ENCODE data around the gene MRPL18. TPM values are rescaled to one million over a fixed set of nuclear protein-coding genes. Genes with fewer than 3 reads are reported as not detected.

MRPL18 gene
- total RNA-seq, 1 experiment from 2014 or later: 95.2 TPM

DNA sequence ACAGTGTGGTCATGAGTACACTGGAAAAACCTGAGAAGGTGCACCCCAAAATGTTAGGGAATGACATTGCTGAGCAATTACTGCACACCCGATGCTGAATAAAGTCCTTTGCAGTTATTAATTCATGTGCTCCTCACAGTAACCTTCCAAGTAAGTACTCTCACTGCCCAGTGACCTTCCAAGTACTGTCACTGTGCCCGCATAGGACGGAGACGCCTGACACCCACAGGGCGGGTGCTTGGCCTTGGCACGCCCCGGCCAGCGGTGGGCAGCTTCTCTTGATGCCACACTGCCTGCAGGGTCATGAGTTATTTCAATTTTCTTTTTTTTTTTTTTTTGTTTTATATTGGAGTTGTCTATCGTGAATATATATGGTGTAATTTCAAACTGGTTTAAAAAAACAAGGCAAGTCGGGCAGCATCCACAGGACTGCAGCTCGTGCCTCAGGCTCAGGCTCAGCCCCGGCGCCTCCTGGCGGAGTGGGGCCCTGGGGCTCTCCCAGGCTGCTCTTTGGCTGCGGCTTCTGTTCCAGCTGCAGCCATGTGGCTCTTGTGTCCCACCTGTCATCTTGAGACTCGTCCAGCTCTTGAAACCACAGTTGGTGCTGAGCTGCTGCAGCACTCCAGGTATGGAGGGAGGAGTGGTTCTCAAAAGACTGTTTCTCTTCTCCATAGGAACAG is 36.8 kb downstream of the MRPL18 start:
- no peak for ATAC-seq
- H3K9me3 Mint-ChIP-seq: peaks cover 9% of the 10 kb centered on the region
- H3K27me3 Mint-ChIP-seq (ENCODE audit: low read depth): no peaks in the 10 kb centered on the region
- POLR2A ChIA-PET: no interaction called here
- H3K27ac Mint-ChIP-seq: no peak overlapping the region
- peaks cover 10% of the 10 kb centered on the region for H3K36me3 Mint-ChIP-seq
- no peak for TF ChIP-seq ZNF396 (CRISPR knock-in tag; IDR thresholded peaks at IDR 0.05; ENCODE audit: borderline replicate concordance)
- no peak for TF ChIP-seq ZNF263 (CRISPR knock-in tag; IDR thresholded peaks at IDR 0.05; ENCODE audit: low read depth)
- TF ChIP-seq GTF2I (CRISPR knock-in tag; conservative IDR thresholded peaks at IDR 0.05): no peak
- TF ChIP-seq, protein P1, sequence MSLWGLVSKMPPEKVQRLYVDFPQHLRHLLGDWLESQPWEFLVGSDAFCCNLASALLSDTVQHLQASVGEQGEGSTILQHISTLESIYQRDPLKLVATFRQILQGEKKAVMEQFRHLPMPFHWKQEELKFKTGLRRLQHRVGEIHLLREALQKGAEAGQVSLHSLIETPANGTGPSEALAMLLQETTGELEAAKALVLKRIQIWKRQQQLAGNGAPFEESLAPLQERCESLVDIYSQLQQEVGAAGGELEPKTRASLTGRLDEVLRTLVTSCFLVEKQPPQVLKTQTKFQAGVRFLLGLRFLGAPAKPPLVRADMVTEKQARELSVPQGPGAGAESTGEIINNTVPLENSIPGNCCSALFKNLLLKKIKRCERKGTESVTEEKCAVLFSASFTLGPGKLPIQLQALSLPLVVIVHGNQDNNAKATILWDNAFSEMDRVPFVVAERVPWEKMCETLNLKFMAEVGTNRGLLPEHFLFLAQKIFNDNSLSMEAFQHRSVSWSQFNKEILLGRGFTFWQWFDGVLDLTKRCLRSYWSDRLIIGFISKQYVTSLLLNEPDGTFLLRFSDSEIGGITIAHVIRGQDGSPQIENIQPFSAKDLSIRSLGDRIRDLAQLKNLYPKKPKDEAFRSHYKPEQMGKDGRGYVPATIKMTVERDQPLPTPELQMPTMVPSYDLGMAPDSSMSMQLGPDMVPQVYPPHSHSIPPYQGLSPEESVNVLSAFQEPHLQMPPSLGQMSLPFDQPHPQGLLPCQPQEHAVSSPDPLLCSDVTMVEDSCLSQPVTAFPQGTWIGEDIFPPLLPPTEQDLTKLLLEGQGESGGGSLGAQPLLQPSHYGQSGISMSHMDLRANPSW (CRISPR knock-in tag; conservative IDR thresholded peaks at IDR 0.05; ENCODE audit: low read depth): no peak
- no peak for TF ChIP-seq EMX1 (CRISPR knock-in tag; IDR thresholded peaks at IDR 0.05)
- TF ChIP-seq CBFB (CRISPR knock-in tag; IDR thresholded peaks at IDR 0.05; ENCODE audit: low read depth): no peak
- no peak for TF ChIP-seq JAZF1 (CRISPR knock-in tag; IDR thresholded peaks at IDR 0.05)
- TF ChIP-seq ETV6 (CRISPR knock-in tag; IDR thresholded peaks at IDR 0.05): no peak
- TF ChIP-seq, protein P2, sequence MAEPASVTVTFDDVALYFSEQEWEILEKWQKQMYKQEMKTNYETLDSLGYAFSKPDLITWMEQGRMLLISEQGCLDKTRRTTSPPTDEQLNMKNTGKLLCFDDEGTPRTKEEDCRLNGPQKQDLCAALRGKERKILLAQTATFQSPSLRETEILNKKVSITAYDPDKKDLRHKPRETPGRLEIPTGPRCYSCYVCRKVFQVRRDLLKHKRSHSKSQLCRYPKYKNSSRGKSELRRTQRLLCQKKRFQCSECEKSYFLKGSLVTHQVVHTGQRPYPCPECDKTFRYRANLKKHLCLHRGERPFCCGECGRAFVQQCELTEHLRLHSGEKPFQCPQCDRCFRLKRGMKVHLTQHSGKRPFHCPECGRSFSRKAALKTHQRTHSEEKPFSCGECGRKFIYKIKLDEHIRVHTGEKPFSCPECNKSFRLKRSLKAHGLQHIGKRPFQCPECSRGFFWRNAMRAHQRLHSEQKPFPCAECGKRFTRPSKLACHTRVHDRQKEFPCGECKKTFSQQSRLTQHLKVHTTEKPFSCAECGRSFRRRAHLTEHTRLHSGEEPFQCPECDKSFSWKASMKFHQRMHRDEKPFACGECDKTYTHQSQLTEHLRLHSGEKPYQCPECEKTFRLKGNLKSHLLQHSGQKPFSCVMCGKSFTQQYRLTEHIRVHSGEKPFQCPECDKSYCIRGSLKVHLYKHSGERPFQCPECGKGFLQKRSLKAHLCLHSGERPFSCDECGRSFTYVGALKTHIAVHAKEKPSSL (CRISPR knock-in tag; conservative IDR thresholded peaks at IDR 0.05): no peak
- no peak for TF ChIP-seq NR2C2 (CRISPR knock-in tag; IDR thresholded peaks at IDR 0.05)
- TF ChIP-seq SP1 (CRISPR knock-in tag; conservative IDR thresholded peaks at IDR 0.05): no peak
- no peak for TF ChIP-seq GRHL2 (CRISPR knock-in tag; IDR thresholded peaks at IDR 0.05; ENCODE audit: insufficient replicate concordance, severe bottlenecking)
- no peak for TF ChIP-seq MYBL2 (CRISPR knock-in tag; IDR thresholded peaks at IDR 0.05)
- no peak for TF ChIP-seq NR3C1 (CRISPR knock-in tag; conservative IDR thresholded peaks at IDR 0.05; ENCODE audit: low read depth)
- TF ChIP-seq, protein P3, sequence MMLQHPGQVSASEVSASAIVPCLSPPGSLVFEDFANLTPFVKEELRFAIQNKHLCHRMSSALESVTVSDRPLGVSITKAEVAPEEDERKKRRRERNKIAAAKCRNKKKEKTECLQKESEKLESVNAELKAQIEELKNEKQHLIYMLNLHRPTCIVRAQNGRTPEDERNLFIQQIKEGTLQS (CRISPR knock-in tag; conservative IDR thresholded peaks at IDR 0.05): no peak
- TF ChIP-seq PRRX2 (CRISPR knock-in tag; IDR thresholded peaks at IDR 0.05): no peak
- TF ChIP-seq, protein P4, sequence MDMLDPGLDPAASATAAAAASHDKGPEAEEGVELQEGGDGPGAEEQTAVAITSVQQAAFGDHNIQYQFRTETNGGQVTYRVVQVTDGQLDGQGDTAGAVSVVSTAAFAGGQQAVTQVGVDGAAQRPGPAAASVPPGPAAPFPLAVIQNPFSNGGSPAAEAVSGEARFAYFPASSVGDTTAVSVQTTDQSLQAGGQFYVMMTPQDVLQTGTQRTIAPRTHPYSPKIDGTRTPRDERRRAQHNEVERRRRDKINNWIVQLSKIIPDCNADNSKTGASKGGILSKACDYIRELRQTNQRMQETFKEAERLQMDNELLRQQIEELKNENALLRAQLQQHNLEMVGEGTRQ (CRISPR knock-in tag; IDR thresholded peaks at IDR 0.05): no peak
- no peak for DNase-seq (ENCODE audit: low spot score)
- H3K4me3 Mint-ChIP-seq: no peak overlapping the region
- peaks cover 55% of the 10 kb centered on the region for H3K4me1 Mint-ChIP-seq
- CTCF ChIA-PET: interaction anchor here (0.7 kb wide), 1 partner anchor 205 kb away, joined by 4 read pairs; no protein-coding TSS in a partner anchor

DNA sequence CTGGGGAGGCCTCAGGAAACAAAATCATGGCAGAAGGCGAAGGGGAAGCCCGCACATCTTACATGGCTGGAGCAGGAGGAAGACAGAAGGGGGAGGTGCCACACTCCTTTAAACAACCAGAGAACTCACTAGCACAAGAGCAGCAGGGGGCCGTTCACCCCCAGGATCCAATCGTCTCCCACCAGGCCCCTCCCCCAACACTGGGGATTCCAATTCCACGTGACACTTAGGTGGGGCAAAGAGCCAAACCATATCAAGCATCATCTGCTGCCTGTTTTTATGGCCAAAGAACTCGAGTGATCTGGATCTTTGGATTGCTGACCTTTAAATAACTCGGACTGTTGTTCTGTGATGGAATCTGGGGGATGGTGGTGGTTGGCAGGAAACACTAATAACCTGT is 37.8 kb downstream of the MRPL18 start:
- H3K4me1 Mint-ChIP-seq: peaks cover 58% of the 10 kb centered on the region
- no peak overlapping the region for H3K4me3 Mint-ChIP-seq
- H3K27me3 Mint-ChIP-seq (ENCODE audit: low read depth): no peaks in the 10 kb centered on the region
- no peak for TF ChIP-seq GABPB1 (CRISPR knock-in tag; IDR thresholded peaks at IDR 0.05)
- TF ChIP-seq TEAD1 (CRISPR knock-in tag; IDR thresholded peaks at IDR 0.05): 0 out of 2 replicates have a peak, but pooled peaks have one; percentile 23
- TF ChIP-seq ATF1 (CRISPR knock-in tag; IDR thresholded peaks at IDR 0.05): no peak
- TF ChIP-seq ZNF423 (CRISPR knock-in tag; IDR thresholded peaks at IDR 0.05): peak; percentile 31; the same call in 1 of the 2 replicates
- no peak for ATAC-seq
- no peak for DNase-seq (ENCODE audit: low spot score)
- ChIA-PET CTCF (no interaction called here), POLR2A (no interaction called here)
- no peak overlapping the region for H3K27ac Mint-ChIP-seq
- peaks cover 12% of the 10 kb centered on the region for H3K9me3 Mint-ChIP-seq
- H3K36me3 Mint-ChIP-seq: peaks cover 12% of the 10 kb centered on the region
